Superior temporal gyrus (tissue), 1 donor: ENCODE results near the gene CEP41.

Experiments
- DNase-seq: peaks from one replicate; pipeline ENCODE4 v3.0.0-alpha.2; 2016; ENCODE audit errors: extremely low spot score

Gene CEP41, protein sequence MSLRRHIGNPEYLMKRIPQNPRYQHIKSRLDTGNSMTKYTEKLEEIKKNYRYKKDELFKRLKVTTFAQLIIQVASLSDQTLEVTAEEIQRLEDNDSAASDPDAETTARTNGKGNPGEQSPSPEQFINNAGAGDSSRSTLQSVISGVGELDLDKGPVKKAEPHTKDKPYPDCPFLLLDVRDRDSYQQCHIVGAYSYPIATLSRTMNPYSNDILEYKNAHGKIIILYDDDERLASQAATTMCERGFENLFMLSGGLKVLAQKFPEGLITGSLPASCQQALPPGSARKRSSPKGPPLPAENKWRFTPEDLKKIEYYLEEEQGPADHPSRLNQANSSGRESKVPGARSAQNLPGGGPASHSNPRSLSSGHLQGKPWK

DNA sequence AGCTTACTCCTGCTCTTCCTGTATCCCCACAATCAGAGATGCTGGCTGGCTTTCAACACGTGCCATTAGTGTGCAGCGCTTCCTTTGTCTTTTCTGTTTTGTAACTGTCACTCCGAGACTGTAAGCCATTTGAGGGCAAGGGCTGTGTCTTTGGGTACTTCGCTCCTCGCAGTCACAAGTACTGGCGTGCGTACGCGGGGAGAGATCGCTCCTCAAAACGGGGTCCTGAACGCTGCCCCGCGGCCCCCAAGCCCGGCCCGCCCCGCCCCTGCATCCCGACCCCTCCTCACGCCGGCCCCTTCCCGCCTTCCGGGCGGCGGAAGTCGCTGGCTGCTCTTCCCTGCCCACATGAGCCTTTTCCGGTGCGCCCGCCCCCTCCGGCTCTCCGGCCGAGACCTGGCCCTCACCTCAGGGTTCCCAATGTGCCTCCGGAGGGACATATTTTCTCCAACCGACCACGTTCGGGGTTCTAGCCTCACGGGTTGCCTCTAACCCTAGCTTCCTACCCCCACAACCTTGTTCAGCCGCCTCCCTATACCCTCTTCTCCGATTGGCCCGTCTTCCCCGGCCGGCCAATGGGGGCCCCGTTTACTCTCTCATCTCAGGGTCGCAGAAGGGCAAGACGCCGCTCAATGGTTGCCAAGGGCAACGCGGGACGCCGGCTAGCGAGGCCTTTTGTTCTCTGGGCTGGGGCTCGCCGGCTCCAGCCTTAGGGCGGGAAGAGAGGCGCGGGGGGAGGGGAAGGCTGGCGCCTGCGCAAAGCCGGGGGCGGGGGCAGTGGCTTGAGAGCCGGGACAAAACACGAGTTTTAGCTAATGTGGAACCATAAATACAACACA is at the start of gene CEP41:
TSS of gene CEP41 (minus strand) at position 490 of the 839 bp plus-strand sequence. CDS start at position 440, 50 bp downstream.
- DNase-seq, result peak; percentile 98

DNA sequence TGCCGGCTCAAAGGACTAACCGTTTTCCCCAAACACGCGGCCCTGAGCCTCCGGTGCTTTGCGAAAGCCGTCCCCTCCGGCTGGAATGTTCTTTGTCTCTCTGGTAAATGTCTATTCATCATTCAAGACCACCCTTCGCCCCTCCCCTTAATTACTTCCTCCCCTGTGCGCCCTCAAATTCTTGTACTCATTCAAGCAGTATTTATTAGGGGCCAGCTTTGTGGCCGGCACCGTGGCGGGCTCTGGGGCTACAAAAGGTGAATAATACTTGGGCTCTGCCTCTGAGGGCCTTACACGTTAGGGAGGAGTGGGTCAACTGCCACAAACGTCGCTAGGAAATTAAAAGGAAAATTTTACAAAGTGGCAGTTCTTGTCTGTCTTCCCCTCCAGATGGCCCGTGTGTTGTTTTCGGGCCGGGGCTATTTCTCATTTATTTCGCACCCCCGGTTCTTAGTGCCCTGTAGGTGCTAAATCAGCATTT is 49.5 kb upstream of the CEP41 start:
- no peak for DNase-seq

- peak; percentile 34 for DNase-seq
Observed at GRCh38 chr7:130489140-130489983, 48.5 kb upstream of the CEP41 start.

GRCh38 chr7:130488392-130489139 is 47.8 kb upstream of the CEP41 start:
- DNase-seq, result peak; percentile 63

GRCh38 chr7:130486954-130487436 is 46.2 kb upstream of the CEP41 start:
- no peak for DNase-seq

GRCh38 chr7:130486114-130486953 is 45.5 kb upstream of the CEP41 start:
- DNase-seq, result peak; percentile 45

GRCh38 chr7:130485734-130486113 is 44.9 kb upstream of the CEP41 start:
- DNase-seq, result no peak

- DNase-seq, result no peak
Observed at GRCh38 chr7:130483031-130483430, 42.2 kb upstream of the CEP41 start.

GRCh38 chr7:130481898-130482297 is 41.1 kb upstream of the CEP41 start:
- no peak for DNase-seq

DNA sequence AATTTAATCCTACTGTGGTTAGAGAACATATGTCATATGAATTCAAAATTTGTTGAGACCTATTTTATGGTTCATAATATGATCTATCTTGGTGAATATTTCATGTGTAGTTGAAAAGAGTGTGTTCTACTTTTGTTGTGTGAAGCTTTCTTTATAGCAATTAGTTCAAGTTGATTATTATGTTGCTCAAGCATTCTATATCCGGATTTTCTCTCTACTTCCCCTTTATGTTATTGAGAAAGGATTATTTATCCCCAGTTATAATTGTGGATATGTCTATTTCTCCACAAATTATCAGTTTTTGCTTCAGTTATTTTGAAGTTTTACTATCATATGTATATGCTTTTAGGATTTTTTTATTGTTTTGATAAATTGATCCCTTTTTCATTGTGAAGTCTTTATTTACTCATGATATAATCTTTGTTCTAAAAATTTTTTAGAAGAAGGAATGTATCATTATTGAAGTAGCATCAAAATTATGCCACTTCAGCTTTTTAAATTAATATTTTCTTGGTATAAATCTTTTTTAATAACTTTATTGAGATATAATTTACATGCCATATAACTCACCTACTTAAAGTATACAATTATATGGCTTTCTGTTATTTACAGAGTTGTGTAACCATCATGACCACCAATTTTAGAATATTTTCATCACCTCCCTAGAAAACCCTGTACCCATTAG is 39.0 kb upstream of the CEP41 start:
- no peak for DNase-seq

DNA sequence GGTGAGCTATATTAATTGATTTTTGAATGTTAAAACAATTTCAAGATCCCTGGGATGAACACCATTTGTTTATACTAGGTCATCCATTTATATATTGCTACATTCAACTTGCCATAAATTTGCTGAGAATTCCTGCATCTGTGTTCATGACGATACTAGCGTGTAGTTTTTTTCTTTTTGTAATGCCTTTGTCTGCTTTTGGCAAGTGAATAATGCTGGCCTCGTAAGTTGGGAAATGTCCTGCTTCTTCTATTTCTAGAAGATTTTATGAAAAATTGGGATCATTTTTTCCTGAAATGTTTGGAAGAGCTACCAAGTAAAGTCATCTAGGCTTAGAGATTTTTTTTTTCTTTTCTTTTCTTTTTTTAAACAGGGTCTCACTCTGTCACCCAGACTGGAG is 38.2 kb upstream of the CEP41 start:
- DNase-seq, result no peak

GRCh38 chr7:130476297-130477150 is 35.7 kb upstream of the CEP41 start:
- no peak for DNase-seq

DNA sequence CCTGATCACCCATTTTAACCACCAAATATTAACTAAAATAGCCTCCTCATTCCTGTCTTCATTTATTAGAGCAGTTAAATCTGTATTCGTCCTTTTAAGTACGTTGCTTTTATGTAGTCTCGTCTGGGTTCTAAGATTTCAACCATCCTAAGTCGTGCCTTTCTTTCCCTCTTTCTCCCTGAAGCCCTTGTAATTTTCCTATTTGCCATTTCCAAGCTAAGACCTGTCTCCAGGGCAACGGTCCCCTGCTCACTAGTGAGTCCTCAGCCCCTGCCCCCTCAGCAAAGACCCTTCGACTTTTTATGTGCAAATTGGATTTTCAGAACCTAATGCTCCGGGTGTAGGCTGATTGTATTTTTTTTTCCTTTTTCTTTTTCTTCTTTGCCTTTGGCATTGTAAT is 35.0 kb upstream of the CEP41 start:
- no peak for DNase-seq

GRCh38 chr7:130473876-130474275 is 33.1 kb upstream of the CEP41 start:
- no peak for DNase-seq

DNA sequence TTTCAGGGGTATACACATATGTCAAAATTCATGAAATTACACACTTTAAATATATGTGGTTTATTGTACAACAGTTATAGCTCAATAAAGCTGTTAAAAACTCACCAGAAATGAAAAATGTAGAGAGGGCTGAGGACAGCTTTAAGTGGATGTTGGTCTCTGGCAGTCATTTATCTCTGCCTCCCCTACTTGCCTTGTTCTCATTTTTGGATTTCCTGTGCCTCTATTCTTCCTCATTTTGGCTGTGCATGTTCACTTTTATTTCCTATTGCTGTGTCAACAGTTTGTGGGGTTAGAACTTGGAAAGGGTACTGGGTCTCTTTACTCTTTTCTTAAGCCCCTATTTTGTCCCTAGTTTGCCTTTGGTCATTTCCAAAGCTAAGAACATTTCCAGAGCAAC is 32.5 kb upstream of the CEP41 start:
- no peak for DNase-seq

GRCh38 chr7:130471974-130472373 is 31.2 kb upstream of the CEP41 start:
- DNase-seq, result no peak

GRCh38 chr7:130468612-130469011 is 27.8 kb upstream of the CEP41 start:
- no peak for DNase-seq
